Measurements from ENCODE around the gene SOX6.

The SOX6 gene

GRCh38 chr11:15943418-15944197 is 412.7 kb downstream of the SOX6 start:
- Histone ChIP-seq H3K4me1 (ENCODE audit: low read depth, poor library complexity, severe bottlenecking) (no peaks in the 10 kb centered on the region), H3K9ac (no peak overlapping the region), H3K79me2 (ENCODE audit: insufficient read depth, low read depth) (no peaks in the 10 kb centered on the region), H3K27me3 (ENCODE audit: insufficient read depth, low read depth) (no peaks in the 10 kb centered on the region), H2AFZ (ENCODE audit: low read depth) (no peak overlapping the region), H3K4me3 (IDR thresholded peaks at IDR 0.05; ENCODE audit: insufficient read depth, low read depth, low read length) (no peak overlapping the region), H3K4me2 (no peak overlapping the region), H3K36me3 (ENCODE audit: insufficient read depth) (no peaks in the 10 kb centered on the region), H3K27ac (no peak overlapping the region), H4K20me1 (ENCODE audit: insufficient read depth) (no peaks in the 10 kb centered on the region)
- no peak for TF ChIP-seq CTCF (conservative IDR thresholded peaks at IDR 0.05; ENCODE audit: low read depth, low read length)

GRCh38 chr11:15942936-15943335 is 413.4 kb downstream of the SOX6 start:
- H2AFZ ChIP-seq (ENCODE audit: low read depth) = no peak overlapping the region
- H3K27me3 ChIP-seq (ENCODE audit: insufficient read depth, low read depth) = no peaks in the 10 kb centered on the region
- no peaks in the 10 kb centered on the region for H3K4me1 ChIP-seq (ENCODE audit: low read depth, poor library complexity, severe bottlenecking)
- H3K27ac ChIP-seq = no peak overlapping the region
- no peaks in the 10 kb centered on the region for H3K79me2 ChIP-seq (ENCODE audit: insufficient read depth, low read depth)
- H3K9ac ChIP-seq = no peak overlapping the region
- no peak overlapping the region for H3K4me2 ChIP-seq
- no peaks in the 10 kb centered on the region for H3K36me3 ChIP-seq (ENCODE audit: insufficient read depth)
- H3K4me3 ChIP-seq (IDR thresholded peaks at IDR 0.05; ENCODE audit: insufficient read depth, low read depth, low read length) = no peak overlapping the region
- no peak for TF ChIP-seq CTCF (conservative IDR thresholded peaks at IDR 0.05; ENCODE audit: low read depth, low read length)
- H4K20me1 ChIP-seq (ENCODE audit: insufficient read depth) = no peaks in the 10 kb centered on the region

- no peak overlapping the region for H2AFZ ChIP-seq (ENCODE audit: low read depth)
- no peak overlapping the region for H3K9ac ChIP-seq
- no peak overlapping the region for H3K4me2 ChIP-seq
- no peaks in the 10 kb centered on the region for H3K4me1 ChIP-seq (ENCODE audit: low read depth, poor library complexity, severe bottlenecking)
- H3K4me3 ChIP-seq (IDR thresholded peaks at IDR 0.05; ENCODE audit: insufficient read depth, low read depth, low read length) = no peak overlapping the region
- H3K27me3 ChIP-seq (ENCODE audit: insufficient read depth, low read depth) = no peaks in the 10 kb centered on the region
- no peak for TF ChIP-seq CTCF (conservative IDR thresholded peaks at IDR 0.05; ENCODE audit: low read depth, low read length)
- H3K79me2 ChIP-seq (ENCODE audit: insufficient read depth, low read depth) = no peaks in the 10 kb centered on the region
- H4K20me1 ChIP-seq (ENCODE audit: insufficient read depth) = no peaks in the 10 kb centered on the region
- no peak overlapping the region for H3K27ac ChIP-seq
- no peaks in the 10 kb centered on the region for H3K36me3 ChIP-seq (ENCODE audit: insufficient read depth)
Observed at GRCh38 chr11:15942126-15942525, 414.2 kb downstream of the SOX6 start.

GRCh38 chr11:15941206-15941770 is 415.1 kb downstream of the SOX6 start:
- Histone ChIP-seq H4K20me1 (ENCODE audit: insufficient read depth) (no peaks in the 10 kb centered on the region), H2AFZ (ENCODE audit: low read depth) (no peak overlapping the region), H3K4me2 (no peak overlapping the region), H3K4me1 (ENCODE audit: low read depth, poor library complexity, severe bottlenecking) (no peaks in the 10 kb centered on the region), H3K9ac (no peak overlapping the region), H3K4me3 (IDR thresholded peaks at IDR 0.05; ENCODE audit: insufficient read depth, low read depth, low read length) (no peak overlapping the region), H3K79me2 (ENCODE audit: insufficient read depth, low read depth) (no peaks in the 10 kb centered on the region), H3K36me3 (ENCODE audit: insufficient read depth) (no peaks in the 10 kb centered on the region), H3K27ac (no peak overlapping the region), H3K27me3 (ENCODE audit: insufficient read depth, low read depth) (no peaks in the 10 kb centered on the region)
- 0 out of 2 replicates have a peak, but pooled peaks have one; percentile 27 for TF ChIP-seq CTCF (conservative IDR thresholded peaks at IDR 0.05; ENCODE audit: low read depth, low read length)
